AG20443 (cell line): ENCODE measurements around the gene ECE1.
"Not testable (repeated sequence)": the region's sequence is repeated elsewhere in the genome, so short reads cannot be mapped to it uniquely, and the experiment has no call there.

Experiments used
- DNase-seq: peaks from one replicate; pipeline ENCODE4 v3.0.0; 2012; ENCODE audit warnings: low spot score, mixed read lengths

ECE1 gene

GRCh38 chr1:21220815-21221214, 69.4 kb downstream of the ECE1 start:
- DNase-seq, result peak; percentile 27

GRCh38 chr1:21219674-21220073, 70.6 kb downstream of the ECE1 start:
- no peak for DNase-seq

- peak; percentile 59 for DNase-seq
Observed at GRCh38 chr1:21217812-21218596, 72.3 kb downstream of the ECE1 start.

GRCh38 chr1:21216835-21217811, 73.1 kb downstream of the ECE1 start:
- DNase-seq, result peak; percentile 58

GRCh38 chr1:21212126-21212525, 78.1 kb downstream of the ECE1 start:
- peak; percentile 24 for DNase-seq

GRCh38 chr1:21208137-21208700, 82.0 kb downstream of the ECE1 start:
- DNase-seq, result not testable (repeated sequence)

- no peak for DNase-seq
Observed at GRCh38 chr1:21206117-21206516, 84.1 kb downstream of the ECE1 start.

- DNase-seq, result no peak
Observed at GRCh38 chr1:21205416-21205815, 84.8 kb downstream of the ECE1 start.

GRCh38 chr1:21201650-21202049, 88.6 kb downstream of the ECE1 start:
- no peak for DNase-seq

GRCh38 chr1:21201238-21201637, 89.0 kb downstream of the ECE1 start:
- not testable (repeated sequence) for DNase-seq

- DNase-seq, result no peak
Observed at GRCh38 chr1:21200767-21201166, 89.5 kb downstream of the ECE1 start.

GRCh38 chr1:21198929-21199328, 91.3 kb downstream of the ECE1 start:
- DNase-seq, result no peak

GRCh38 chr1:21192871-21193270, 97.4 kb downstream of the ECE1 start:
- no peak for DNase-seq

- no peak for DNase-seq
Observed at GRCh38 chr1:21192284-21192683, 98.0 kb downstream of the ECE1 start.

- not testable (repeated sequence) for DNase-seq
Observed at GRCh38 chr1:21190771-21191170, 99.5 kb downstream of the ECE1 start.

- DNase-seq, result no peak
Observed at GRCh38 chr1:21189906-21190500, 100.3 kb downstream of the ECE1 start.

- no peak for DNase-seq
Observed at GRCh38 chr1:21189421-21189820, 100.8 kb downstream of the ECE1 start.

- DNase-seq, result no peak
Observed at GRCh38 chr1:21188235-21188634, 102.0 kb downstream of the ECE1 start.

- DNase-seq, result no peak
Observed at GRCh38 chr1:21185221-21185731, 105.0 kb downstream of the ECE1 start.

- DNase-seq, result no peak
Observed at GRCh38 chr1:21184276-21184675, 106.0 kb downstream of the ECE1 start.

GRCh38 chr1:21182181-21182731, 108.0 kb downstream of the ECE1 start:
- peak; percentile 52 for DNase-seq

GRCh38 chr1:21178271-21178670, 112.0 kb downstream of the ECE1 start:
- DNase-seq, result not testable (repeated sequence)
